ENCODE data around the gene SAMD3.
"Not testable (repeated sequence)": the region's sequence is repeated elsewhere in the genome, so short reads cannot be mapped to it uniquely, and the experiment has no call there.

SAMD3 gene

DNA sequence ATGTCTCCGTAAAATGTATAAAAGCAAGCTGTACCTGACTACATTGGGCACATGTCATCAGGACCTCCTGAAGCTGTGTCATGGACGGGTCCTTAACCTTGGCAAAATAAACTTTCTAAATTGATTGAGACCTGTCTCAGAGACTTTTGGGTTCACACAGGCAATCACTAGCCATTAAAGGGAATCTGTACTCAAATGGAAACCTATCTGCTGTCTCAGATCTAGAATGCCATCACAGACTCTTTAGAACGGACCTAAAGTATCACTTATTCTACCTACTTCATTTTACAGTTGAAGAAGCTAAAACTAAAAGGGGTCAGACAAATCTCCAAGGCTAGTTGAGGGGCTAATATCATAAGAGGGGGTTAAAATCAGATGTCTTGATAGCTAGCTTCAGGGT lies 11.1 kb downstream of the SAMD3 start:
- no peak for DNase-seq (ENCODE audit: low read depth in 2 of 2)

DNA sequence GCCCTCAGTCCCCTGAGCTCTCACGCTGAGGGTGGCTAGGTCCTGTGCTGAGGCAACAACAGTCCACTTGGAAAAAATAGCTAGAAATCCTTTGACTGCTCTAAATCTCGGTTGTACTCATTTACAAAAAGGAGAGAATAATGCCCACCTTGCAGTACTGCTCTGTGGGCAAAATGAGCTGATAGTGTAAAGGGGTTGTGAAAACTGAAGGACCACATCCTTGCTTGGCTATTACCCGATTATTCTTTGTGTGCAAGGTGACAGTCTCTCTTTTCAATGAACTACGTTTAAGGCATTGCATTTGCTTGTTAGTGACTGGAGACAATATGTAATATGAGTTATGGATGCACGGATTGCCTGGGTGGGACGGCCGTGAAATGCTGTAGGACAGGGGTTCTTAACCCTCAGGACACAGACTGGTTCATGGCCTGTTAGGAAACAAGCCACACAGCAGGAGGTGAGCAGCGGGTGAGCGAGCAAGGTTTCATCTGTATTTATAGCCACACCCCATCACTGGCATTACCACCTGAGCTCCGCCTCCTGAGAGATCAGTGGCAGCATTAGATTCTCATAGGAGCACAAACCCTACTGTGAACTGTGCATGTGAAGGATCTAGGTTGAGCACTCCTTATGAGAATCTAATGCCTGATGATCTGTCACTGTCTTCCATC lies 14.6 kb downstream of the SAMD3 start:
- no peak for DNase-seq (ENCODE audit: low read depth in 2 of 2)

DNA sequence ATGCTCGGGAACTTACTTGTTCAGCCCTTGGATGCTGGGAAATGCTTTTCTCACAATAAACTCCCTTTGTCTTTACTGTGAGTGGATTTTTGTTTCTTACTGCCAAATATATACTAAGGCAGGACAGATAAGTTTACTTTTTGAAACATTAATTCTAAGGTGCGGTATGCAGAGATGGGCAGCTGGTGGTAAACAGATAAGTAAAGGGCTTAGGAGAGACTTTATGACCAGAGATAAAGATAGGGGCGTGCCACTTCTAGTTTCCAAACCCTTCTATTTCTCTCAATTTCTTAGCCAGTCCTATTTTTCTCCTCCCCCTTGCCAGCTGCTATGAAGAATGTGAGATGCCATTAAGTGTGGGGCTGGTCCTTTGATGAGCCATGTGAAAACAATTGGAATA lies 16.3 kb downstream of the SAMD3 start:
- DNase-seq (ENCODE audit: low read depth in 2 of 2): no peak

DNA sequence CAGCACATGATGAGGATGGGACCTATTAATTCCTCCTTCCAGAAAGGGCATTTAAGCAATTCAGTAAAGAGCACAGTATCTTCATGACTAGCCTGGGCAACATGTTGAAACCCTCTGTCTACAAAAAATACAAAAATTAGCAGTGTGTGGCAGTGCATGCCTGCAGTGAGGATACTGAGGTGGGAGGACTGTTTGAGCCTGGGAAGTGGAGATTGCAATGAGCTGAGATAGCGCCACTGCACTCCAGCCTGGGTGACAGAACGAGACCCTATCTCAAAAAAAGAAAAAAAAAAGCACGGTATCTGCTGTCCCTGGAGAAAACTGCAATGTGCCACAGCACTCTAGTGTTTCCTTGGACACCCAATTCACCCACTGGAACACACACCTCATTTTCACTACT lies 18.4 kb downstream of the SAMD3 start:
- no peak for DNase-seq (ENCODE audit: low read depth in 2 of 2)

DNA sequence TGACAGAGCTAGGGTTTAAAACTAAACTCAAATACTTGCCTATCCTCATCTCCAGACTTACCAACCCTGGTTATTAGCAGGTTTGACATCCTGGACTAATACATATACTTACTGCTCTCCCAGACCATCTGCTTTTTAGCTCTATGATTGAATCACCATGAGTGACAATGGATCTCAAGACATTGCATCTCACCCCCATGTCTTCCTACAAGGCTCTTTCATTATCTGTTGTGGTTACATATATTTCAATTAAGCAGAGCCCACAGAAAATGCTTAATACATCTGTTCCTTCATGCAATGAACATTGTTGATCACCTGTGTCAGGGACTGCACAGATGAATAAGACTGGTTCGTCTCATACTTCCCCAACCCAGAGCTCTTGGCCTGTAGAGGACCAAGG lies 19.4 kb downstream of the SAMD3 start:
- DNase-seq (ENCODE audit: low read depth in 2 of 2): no peak

DNA sequence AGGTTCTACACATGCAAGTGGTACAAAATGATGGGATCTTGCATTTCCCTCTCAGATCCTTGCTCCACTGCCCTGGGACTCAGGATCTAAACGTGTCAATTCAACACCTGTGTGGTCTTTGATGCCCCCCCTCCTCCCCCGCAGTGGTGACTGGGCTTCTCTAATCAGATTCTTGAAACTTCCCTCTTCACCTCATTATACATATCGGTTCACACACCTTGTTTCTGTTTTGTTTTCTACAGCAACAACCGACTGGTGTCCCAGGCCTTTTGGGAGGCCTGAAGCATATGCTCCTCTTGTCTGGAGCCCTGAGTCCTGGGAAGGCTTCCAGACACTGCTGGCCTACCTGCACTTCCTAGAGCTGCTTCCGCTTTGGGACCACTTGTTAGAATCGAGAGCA lies 20.0 kb downstream of the SAMD3 start:
- peak in 1 of 2 experiments; percentile 7 for DNase-seq (ENCODE audit: low read depth in 2 of 2)

DNA sequence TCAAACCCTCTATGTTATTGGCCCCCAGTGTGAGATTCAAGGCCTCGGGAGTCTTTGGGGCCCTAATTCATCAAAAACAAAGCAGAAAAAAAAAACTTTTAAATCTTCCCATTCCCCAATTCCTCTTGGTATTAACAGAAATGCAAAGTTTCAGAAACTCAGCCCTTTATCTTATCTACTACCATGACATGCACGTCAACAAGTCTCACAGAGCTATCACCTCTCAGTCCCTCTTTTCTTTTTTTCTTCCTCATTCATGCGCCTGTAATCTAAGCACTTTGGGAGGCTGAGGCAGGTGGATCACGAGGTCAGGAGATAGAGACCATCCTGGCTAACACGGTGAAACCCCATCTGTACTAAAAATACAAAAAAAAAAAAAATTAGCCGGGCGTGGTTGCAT lies 22.7 kb downstream of the SAMD3 start:
- DNase-seq (ENCODE audit: low read depth in 2 of 2): no peak

DNA sequence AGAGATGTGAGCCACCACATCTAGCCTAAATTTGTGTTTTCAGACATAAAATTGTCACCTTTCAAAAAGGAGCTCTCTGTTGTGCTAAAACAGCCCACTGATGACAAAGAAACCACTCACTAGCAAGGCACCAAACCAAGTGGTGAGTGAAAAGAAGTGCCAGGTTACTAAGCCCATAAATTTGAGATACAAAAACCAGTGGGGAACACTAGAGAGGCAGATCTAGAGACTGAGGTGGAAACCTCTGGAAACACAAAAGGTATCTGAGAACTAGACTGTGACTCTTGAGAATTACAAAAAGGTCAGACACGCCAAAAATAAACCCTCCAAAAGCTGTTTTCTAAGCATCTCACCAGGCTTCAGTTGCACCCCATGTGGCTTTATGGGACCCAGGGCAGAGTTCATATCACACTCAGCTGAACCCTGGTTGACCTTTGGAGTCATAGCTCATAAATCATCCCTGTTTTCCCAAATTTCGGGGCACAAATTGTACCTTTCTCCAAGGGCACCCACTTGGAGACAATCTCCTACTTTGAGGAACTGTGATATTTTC lies 24.2 kb downstream of the SAMD3 start:
- no peak for DNase-seq (ENCODE audit: low read depth in 2 of 2)

DNA sequence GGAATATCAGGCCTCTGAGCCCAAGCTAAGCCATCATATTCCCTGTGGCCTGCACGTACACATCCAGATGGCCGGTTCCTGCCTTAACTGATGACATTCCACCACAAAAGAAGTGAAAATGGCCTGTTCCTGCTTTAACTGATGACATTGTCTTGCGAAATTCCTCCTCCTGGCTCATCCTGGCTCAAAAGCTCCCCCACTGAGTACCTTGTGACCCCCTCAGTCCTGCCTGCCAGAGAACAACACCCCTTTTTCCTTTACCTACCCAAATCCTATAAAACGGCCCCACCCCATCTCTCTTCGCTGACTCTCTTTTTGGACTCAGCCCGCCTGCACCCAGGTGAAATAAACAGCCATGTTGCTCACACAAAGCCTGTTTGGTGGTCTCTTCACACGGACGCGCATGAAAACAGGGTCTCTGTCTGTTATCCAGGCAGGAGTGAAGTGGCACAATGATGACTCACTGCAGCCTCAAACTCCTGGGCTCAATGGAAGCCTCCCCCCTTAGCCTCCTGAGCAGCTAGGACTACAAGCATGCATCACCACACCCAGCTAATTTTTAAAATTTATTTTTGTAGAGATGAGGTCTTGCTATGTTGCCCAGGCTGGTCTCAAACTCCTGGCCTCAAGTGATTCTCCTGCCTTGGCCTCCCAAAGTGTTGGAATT lies 24.8 kb downstream of the SAMD3 start:
- DNase-seq (ENCODE audit: low read depth in 2 of 2): not testable (repeated sequence)

DNA sequence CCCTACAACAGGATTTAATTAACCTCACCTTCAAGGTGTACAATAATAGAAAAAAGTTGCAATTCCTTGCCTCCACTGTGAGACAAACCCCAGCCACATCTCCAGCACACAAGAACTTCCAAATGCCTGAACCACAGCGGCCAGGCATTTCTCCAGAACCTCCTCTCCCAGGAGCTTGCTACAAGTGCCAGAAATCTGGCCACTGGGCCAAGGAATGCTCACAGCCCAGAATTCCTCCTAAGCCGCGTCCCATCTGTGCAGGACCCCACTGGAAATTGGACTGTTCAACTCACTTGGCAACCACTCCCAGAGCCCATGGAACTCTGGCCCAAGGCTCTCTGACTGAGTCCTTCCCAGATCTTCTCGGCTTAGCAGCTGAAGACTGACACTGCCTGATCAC lies 28.3 kb downstream of the SAMD3 start:
- DNase-seq (ENCODE audit: low read depth in 2 of 2): not testable (repeated sequence)

DNA sequence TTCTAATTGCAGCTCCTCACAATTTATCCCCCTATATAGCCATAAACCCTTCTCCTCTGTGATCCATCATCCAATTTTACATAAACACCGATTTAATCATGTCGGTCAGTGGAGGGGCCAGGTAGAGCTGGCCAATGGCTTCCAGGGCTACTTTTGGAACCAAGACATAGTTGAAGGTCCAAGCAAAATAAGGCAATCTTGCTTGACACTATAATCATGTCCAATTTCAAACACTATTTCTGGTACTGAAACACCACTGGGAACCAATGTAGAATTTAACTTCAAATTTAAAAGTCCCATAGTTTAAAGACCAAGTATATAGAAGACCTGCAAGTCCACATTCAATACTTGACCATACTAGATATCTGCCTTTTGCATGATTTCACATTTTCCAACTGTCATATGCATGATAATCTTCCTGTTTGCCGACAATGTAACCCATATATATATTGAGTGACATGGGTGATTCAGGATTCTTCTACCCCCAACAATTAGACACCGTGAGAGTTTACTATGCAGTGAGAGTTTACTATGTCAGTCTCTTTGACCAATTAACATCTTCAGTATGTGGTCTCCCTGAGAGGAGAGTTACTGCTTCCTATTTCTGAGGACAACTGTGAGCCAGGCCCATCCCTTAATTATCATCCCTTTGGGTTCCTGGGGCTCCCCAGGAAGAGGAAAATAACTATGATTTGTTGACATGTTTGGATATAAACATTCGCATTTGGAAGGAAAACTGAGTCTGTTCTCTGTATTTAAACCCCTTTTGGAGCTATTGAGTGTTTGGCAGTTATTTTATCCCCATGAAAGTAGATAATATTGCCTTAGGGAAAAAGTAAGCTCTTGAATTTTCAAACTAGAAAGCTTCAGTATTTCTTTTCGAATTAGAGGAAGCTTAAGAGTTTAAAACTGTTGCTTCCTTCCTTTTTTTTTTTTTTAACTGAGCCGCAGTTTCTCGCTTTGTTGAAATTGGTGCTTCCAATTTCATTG lies 31.8 kb downstream of the SAMD3 start:
- DNase-seq (ENCODE audit: low read depth in 2 of 2): no peak

DNA sequence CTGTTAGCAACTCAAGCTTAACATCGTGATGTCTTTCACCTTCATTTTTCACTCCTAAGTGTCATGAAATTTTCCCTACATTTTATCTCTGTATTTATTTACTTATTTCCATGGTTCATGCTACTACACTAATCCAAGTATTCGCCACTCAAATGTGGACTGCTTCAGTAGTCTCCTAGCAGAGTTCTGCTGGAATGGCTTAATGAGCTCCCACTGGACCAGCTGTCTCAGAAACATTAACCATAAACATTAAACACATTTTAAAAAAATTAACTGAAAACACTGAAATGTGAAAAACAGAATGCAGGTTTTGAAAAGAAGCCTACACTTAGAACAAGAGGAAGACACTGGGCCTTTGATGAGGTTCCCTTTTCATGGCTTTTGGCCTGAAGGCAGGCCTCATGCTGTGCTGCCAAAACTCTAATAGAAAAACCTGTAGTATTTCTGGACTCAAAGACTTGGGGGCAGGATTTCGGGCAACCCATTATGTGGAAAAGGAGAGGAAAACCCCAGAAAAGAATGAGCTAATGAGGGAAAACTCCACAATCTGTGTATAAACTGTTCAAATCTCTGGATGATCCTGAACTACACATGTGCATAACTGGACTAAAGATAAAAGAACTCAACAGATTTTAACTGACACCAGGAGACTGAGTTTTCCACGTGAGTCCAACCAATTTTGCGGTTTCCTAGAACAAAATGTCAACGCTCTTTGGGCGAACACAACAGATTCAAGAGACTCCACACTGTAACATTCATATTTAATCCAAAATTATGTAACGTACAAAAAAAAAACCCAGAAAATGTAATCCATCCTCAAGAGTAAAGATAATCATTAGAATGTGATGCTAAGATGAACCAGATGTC lies 33.0 kb downstream of the SAMD3 start:
- no peak for DNase-seq (ENCODE audit: low read depth in 2 of 2)

DNA sequence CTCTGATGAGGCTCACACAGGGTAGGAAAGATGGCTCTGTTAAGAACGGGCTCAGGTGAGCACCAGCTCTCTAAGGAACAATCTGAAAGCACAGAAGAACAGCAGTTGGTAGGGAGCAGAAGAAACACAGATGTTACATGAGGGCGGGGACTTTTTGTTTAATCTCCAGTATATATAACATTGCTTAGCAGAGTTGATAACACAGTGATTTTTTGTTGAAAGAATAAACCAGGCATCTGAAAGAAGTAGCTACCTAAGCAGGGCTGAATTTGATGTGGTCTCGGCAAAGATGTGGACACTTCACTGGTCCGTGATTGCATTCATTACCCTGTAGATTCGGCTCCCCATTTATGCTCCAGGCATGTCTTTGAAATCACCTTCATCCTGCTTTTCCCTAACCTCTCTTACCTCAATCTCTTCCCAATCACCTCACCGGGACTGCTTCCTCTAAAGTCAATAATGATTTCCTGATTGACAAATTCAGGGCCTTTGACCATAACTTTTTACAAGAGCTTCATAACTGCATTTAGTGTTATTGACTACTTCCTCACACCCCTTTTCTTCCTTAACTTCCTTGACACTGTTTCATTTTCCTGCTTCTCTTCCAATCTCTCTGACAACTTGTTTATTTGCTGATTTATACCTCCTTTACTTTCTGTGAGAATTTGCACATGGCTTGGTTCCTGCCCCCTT lies 34.4 kb downstream of the SAMD3 start:
- no peak for DNase-seq (ENCODE audit: low read depth in 2 of 2)

DNA sequence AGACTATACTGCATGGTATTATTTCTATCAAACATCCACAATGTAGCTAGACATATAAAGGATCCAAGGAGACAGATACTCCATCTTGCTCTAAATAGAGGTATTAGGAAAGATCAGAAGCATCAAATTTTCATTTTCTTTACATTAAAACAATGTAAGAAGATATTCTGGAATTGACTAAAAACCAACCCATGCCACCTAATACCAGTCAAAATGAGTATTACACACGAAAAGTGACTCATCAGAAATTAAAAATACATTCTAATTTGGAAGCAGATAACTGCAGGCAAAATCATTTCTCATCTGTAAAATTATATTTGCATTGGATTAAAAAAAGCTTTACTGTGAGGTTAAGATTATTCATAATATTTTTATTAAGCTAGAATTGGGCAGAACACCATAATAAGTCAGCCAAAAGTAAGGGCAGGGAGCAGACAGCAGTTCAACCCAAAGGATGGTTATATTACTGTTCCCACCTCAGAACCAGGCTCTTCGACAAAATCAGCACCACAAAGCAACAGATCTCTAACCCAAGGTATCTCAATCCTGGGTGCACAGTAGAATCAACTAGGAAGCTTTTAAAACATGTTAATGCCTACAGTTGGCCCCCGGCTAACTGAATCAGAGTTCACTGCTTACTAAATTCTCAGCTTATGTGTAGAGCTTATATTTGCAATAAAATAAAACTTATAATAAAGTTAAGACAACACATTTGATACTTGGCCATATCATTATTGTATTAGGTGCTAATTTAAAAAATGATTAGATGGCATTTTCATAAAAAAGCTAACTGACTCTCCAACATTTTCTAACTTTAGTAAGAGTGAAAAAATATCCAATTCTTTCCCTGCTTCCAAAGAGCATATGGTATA lies 35.2 kb downstream of the SAMD3 start:
- DNase-seq (ENCODE audit: low read depth in 2 of 2): no peak

DNA sequence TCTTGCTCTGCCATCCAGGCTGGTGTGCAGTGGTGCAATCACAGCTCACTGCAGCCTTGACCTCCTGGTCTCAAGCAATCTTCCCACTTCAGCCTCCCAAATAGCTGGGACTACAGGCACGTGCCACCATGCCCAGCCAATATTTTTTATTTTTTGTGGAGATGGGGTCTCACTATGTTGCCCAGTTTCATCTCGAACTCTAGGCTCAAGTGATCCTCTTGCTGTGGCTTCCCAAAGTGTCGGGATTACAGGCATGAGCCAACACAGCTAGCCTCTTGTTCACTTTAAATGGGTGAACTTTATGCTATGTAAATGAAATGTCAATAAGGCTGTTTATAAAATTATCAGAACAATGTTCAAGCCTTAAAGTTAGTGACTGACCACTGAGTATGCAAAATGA lies 37.1 kb downstream of the SAMD3 start:
- DNase-seq (ENCODE audit: low read depth in 2 of 2): no peak

DNA sequence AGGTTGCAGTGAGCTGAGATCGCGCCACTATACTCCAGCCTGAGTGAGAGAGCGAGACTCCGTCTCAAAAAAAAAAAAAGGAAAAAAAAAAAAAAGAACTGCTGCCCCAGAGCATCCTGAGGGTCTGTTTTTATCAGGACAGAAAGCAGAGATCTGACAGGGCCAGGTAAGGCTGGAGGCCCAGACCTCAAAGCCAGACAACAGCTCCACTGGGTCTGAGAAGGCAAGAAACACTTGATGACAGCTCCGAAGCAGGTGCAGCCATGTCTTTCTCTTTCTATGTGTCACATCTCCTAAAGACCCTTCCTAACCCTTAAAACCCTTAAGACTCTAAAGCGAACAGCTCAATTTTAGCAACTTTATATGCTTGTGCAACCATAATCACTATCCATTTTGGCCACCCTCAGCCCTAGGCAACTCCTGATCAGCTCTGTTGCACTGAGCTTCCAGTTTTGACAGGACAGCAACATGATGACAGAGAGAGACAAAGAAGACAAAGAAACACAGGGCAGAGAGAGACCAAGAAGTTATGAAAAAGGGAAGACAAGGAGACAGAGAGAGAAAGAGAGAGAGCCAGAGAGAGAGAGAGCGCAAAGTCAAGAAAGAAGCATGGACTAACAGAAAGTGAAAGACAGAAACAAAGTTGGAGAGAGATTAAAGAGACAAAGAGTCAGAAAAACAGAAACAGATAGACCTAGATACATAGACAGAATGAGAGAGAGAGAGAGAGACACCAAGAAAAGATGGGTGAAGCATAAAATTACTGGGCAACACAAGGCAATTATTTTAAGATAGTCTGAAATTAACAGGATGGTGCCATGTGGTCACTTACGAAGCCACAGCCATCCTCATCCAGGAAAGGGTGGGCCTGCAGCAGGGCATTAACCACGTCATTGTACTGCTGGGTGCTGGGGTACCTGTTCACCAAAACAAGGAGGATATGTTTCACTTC lies 39.2 kb downstream of the SAMD3 start:
- no peak for DNase-seq (ENCODE audit: low read depth in 2 of 2)

DNA sequence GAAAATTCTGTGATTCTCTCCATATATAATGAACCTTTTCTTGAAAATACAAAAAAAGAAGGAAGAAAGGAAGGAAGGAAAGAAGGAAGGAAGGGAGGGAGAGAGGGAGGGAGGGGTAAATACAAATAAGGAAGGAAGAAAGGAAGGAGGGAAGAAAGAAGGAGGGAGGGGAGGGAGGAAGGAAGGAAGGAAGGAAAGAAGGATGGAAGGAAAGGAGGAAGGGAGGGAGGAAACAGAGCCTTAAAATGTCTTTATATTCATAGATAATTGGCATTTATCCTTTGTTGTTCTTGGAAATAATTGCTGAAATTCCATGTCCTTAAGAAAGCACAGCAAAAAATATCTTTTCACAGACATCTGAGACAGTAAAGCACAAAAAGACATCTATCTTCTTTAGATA lies 40.3 kb downstream of the SAMD3 start:
- DNase-seq (ENCODE audit: low read depth in 2 of 2): no peak

DNA sequence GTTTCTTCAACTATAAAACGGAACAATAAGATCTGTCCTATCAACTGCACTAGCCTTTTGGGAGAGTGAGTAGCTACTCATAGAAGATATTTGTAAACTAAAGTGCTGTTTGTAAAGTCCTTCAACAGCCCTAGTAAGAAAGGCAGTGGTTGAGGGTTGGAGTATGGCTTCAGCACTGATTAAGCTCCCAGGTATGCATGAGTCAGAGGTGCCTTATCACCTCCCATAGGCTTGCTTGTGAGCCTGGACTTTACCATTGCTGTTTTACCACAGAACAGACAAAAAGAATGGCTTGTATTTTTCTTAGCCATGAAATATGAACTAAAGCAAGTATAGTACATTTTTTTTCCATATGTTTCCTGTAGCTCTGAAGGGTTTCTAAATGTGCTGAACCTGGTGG lies 44.1 kb downstream of the SAMD3 start:
- no peak for DNase-seq (ENCODE audit: low read depth in 2 of 2)

DNA sequence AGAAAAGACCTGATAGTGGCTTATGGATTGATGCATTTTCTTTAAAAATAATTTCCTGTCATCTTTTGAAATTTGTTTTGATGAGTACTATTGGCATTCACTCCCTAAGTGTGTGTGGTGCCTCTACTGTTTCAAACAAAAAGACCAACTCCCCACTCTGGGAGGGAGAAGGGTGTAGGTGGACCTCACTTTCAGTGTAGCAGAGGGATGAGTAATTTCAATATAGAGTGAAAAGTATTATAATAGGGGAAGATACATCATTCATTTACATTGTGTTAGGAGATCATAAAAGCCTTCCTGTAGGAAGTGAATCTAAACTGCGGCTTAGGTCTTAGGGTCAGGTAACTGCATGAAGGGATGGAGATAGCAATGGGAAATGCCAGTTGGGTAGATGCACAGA lies 46.4 kb downstream of the SAMD3 start:
- no peak for DNase-seq (ENCODE audit: low read depth in 2 of 2)

Data from stimulated activated CD4-positive, alpha-beta T cell treated with anti-CD3 and anti-CD28 coated beads, Interleukin-12 subunit alpha, Interleukin-12 subunit beta, amount 100 ng/mL, for 24 hours (primary cell).